ENCODE results near the gene HSPBAP1.

DNA sequence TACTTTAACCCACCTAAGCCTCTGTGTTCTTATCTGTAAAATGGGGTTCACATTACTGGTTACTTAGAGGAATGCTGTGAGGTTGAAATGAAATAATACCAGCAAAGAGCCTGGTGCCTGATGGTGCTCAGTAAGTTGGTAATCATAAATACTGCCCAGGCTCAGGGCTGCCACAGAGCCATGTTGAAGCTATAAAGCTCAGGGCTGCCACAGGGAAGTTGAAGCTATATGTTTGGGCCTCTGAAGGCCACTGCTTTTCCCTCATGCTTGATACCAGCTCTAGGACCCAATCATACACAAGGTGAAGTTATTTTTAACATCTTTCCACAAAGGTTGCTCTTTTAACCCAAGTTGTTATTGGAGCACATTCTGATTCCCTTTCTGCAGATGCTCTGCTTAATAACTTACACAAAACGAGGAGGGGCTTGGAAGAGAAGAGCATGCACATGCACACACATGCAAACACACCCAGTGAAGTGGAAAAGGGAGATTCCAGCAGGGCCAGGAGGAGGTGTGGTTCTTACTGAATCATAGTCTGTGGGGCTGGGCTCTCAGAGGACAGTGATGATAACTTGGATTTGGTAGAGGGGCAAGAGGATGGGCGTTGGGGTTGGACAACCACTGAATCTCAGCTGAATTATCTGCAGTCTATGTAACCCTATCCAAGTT lies 95.5 kb downstream of the HSPBAP1 start:
- TF ChIP-seq, protein P1, sequence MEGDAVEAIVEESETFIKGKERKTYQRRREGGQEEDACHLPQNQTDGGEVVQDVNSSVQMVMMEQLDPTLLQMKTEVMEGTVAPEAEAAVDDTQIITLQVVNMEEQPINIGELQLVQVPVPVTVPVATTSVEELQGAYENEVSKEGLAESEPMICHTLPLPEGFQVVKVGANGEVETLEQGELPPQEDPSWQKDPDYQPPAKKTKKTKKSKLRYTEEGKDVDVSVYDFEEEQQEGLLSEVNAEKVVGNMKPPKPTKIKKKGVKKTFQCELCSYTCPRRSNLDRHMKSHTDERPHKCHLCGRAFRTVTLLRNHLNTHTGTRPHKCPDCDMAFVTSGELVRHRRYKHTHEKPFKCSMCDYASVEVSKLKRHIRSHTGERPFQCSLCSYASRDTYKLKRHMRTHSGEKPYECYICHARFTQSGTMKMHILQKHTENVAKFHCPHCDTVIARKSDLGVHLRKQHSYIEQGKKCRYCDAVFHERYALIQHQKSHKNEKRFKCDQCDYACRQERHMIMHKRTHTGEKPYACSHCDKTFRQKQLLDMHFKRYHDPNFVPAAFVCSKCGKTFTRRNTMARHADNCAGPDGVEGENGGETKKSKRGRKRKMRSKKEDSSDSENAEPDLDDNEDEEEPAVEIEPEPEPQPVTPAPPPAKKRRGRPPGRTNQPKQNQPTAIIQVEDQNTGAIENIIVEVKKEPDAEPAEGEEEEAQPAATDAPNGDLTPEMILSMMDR (IDR thresholded peaks at IDR 0.05), result no peak
- no peak for TF ChIP-seq POLR2A (IDR thresholded peaks at IDR 0.05)
